Retina (tissue), 1 donor: ENCODE data around the gene LRMDA.
"Not testable (repeated sequence)": the region's sequence is repeated elsewhere in the genome, so short reads cannot be mapped to it uniquely, and the experiment has no call there.

Experiments used
- DNase-seq: peaks from one replicate; pipeline ENCODE4 v3.0.0-alpha.2; 2016

Gene LRMDA

DNA sequence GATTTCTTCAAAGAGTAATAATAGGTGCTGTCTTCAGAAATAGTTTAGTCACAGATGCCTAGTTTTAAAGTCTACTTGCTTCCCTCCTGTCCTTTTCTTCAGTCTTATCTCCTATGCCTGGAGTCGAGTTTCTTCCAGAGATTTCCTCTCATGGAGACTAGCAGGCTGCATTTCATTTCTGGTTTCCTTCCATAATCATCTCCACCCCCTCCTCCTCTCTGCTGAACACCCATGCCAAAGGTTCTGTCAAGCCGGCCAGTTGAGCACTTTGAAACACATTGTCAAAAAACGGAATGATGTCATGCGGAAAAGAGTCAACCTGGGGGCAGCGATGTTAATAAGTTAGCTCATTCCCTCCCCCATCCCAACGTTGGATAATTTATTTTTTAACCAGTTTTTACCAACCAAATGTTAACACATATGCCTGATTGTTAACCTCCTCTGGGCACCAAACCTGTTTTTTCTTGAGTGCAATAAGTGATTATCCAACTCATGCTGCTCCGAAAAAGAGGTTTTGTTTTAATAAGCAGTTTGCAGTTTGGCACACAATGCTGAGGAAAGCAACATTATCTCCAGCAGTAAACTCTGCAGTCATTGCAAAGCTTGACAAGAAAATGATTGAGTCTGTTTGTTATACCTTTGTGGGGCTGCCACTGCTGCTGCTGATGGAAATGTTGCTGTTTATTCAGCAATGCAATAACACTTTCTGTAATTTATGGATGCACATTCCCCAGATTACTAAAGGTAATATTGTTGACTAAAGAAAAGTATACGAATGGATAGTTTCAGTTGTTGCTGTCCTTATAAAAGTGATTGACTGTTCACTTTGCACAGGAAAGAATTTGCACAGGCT is 161.6 kb downstream of the LRMDA start:
- no peak for DNase-seq

DNA sequence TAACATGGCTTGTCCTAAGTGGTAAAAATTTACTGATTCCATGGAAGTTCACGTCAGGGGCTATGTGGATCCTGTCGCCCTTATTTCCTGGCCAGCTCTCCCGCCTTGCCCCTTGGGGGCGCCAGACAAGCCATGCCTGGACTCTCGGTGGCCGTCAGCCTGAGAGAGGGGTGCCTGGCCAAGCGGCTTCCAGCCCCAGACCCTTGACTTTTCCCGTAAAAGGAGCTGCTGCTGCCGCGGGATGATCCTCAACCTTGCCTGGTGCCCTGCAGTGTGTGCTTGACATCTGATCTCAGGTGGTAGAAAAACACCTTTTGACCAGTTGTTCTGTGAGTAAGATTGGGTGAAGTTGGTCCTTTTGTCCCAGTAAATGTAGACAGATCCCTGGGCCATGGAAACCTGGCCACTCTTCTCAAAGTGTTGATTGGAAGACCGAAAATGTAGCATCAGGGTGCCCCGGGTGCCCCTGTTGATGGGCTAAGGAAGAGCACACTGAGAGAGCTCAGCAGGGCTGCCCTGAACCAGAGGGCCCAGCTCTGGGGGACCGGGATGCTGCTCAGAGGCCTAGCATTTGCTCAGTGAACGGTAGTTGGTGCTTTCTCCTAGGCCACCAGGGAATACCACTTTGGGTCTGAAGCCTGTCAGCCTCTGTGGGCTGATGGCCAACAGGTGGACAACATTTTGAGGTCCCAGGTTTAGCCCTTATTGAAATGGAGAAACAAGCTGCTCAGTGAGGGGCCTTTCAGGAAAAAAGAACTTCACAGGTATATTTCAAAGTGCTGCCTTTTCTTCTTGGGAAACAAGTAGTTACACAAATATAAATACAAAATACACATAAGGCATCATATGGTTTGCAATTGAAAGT is 162.5 kb downstream of the LRMDA start:
- DNase-seq, result no peak

DNA sequence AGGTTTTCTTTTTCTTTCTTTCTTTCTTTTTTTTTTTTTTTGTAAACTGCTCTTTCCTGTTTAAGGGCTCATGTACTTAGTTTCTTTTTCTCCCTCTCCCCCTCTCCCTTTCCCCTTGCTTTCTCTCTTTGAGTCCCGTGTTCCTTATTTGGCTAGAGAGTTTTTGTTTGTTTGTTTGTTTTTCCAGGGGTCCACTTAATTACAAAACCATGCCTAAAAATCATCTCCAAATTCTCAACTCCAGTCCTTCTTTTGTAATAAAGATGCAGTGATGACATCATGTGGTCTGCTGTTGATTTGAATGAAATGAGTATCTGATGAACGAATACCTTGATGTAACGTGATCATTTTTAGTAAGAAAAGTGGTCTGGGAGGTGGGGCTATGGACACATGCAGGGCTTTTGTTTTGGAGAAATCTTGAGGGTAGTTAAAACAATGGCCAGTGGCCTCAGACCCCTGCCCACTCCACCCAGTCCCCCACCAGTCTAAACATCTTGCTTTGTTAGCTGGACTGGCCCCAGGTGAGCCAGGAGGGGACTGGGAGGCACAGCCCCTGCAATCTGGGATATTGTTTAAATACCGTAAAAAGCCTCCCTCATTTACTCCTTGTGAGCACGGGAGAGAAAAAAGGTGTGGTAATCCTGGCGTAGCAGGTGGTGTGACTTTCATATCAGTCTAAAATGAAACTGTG is 165.7 kb downstream of the LRMDA start:
- no peak for DNase-seq

DNA sequence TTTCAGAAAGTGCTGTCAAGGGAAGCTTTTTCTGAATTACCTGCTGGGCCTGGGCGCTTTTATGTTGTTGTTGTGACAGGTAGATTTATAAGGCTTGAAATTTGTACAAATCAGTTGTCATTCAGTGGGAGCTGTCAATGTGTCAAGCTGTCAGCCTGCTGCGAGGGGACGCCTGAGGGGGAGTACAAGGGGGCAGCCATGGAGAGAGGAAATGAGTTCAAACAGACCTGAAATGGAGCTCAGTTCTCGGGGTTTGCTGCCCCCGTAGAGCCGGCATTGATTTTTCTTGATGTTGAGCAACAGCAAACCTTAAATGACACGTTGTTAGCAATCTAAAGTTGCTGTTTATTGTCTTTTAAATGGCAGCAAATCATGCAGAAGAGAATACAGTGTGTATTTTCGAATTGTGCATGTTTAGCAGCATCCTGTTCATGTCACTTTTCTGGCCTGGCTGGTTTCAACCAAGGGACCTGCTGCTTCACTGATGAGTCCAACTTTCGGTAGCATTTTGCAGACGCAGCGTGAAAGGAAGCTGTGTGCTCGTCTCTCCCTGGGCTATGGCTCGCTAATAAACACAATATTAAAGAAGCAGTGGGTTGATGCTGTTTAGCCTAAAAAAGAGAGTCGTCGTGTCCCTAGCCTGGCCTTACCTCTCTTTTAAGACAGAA is 166.5 kb downstream of the LRMDA start:
- peak; percentile 45 for DNase-seq

DNA sequence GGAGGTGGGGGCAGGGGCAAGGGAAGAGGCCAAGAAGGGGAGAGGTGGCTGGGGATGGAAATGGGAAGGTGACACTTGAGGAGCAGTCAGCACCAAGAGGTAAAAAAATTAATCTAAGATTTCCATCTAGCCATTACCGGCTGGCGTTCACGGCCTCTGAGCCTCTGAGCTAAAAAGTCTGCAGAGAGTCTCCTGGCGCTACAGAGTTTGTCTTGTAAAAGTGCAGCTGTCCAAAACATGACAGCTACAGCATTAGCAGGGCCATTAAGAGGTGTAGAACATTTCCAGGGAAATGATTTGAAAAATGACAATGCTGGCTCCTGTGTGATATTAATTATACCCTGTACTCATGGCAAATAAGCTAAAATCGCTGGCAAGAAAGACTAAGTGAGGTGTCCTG is 167.6 kb downstream of the LRMDA start:
- DNase-seq, result no peak

DNA sequence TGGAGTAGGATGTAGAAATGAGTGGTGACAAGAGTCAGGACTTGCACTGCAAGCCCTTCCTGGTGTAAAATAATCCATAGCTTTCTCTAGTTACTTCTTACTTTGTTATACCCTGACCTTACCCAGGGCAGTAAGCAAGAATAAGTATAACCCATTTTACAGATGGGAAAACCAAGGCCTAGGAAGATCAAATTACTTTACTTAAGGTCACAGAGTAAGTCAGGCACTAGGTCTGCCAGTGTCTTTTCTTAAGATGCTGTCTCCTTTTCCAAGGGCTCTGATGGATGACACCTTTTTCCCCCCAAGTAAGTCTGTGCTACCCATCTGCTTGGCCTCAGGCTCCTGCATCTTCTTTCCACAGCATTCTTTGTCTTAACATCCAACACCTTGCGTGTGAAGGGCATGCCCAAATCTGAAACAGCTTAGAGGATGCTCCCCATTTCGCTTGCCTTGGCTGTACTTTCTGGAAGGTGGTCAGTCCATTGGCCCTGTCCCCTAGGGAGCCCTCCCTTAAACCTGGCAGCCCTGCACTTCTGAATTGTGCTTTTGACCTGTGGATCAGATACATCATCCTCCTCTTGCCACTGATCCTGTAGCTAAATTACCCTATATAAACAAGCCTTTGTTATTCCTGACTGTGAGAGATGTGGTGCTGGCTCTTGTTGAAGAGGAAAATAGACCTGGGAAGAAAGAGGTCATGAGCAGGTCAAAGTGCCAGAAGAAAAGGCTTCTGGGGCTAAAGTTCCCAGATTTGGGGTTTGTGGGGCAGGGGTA is 168.6 kb downstream of the LRMDA start:
- DNase-seq, result no peak

DNA sequence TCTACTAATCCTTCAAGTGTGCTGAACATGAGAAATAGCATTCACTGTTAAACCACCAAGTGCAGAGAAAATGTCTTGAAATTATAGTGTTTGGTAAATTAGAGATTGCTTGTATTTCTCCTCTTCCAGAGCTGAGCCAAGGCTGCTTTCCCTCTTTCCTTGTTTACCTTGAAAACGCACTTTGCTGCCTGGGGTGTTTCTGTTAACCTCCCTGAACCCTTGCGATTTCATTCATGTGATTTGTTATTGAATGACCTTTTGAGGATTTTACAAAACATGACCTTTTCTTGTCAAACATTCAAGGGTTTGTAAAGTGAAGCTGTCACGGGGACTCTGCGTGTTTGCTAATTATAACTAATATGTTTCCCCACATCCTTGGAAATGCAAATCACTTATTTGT is 169.4 kb downstream of the LRMDA start:
- no peak for DNase-seq

DNA sequence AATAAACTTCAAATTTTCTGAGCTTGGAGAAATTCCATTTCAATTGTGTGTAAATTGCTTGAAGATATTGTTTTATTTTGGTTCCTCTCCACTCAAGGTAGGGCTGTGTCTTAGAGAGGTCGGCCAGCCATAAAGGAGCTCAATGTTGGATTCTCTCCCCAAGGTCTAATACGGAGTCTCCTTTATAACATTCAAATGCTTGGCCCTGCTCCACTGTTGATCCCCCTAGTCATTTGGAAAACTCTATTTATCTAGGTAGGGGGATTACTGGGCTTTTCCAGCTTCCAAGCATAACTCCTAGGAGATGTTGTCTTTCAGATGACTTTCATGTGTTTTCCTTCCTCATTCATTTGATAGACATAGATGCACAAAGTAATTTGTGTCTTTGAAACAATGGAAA is 170.9 kb downstream of the LRMDA start:
- DNase-seq, result no peak

DNA sequence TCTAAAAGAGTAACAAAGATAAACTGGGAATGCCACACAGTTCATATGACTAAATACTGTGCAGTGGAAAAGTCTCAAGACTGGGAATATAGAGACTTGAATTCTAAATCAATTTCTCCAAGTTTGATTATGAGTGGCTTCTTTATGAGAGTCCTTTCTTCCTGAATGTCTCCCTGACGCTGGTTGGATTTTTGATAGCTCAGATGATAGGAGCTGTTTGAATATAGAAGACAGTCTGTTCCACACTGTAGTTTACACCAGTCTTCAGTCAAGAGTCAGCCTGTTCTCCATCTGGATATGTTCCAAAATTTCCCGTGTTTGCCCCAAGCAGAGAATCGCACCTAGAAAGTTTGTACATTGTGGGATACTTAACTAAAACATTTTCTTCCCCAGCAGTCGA is 173.7 kb downstream of the LRMDA start:
- DNase-seq, result no peak

DNA sequence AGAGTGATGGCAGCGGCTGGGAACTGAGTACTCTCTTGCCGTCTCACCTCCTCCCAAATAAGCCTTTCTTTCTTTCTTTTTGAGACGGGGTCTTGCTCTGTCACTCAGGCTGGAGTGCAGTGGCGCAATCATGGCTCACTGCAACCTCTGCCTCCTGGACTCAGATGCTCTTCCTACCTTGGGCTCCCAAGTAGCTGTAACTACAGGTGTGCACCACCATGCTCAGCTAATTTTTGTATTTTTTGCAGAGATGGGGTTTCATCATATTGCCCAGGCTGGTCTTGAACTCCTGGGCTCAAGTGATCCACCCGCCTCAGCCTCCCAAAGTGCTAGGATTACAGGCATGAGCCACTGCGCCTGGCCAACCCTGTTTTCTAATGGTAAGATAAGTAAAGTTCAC is 174.4 kb downstream of the LRMDA start:
- not testable (repeated sequence) for DNase-seq

DNA sequence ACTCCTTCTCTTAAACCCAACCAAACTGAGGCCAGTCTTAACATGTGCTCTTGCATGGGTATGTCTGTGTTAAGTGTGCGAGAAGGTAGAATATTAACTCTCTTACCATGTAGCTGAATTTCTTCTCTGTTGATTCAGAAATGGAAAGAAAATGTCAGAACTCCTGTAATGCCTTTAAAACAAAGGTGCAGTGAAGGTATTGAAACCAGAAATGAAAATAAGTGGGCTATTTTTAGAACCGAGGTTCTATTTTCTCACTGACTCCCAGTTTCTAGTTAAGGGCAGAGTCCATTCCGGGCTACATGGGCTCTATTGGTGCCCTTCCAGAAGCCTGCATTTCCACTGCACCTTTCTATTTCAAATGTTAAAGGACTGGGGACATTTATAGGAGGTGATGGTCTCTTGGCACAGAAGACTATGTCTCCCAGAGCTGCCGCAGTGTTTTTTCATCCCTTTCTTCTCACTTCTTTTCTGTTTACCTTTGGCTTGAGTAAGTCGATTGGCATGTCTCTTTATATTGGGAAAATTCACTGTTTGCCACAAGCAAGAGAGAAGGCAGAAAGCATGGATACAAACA is 174.9 kb downstream of the LRMDA start:
- DNase-seq, result no peak

DNA sequence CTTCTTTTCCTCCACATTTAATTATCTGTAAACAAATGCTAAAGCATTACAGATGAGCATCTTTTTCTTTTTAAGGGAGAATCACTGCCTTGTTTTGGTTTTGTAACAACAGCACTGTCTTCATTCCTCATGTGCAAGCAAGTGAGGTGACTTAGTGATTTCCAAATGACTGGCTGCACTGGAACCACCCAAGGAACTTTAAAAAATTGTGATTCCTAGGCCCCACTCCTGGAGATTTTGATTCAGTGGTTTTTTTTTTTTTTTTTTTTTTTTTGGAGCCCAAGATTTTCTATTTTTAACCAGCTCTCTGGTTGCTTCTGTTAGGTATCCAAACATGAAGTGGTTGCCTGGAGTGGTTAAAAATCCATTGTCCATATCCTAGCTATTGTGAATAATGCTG is 176.2 kb downstream of the LRMDA start:
- no peak for DNase-seq

DNA sequence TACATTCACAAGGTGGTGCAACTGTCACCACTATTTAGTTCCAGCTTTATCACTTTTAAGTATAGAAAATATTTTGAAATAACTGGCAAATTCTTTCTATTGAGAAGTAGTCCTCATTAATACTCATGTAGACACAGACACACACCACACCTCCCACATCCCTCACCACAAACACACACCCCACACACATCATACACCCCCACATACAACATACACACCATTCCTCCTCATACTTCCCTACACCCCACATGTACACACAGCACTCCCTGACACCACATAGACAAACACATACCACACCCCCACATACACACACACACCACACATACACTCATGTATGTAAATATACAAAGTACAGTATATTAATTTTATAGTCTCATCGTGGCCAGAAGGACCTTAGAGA is 178.8 kb downstream of the LRMDA start:
- DNase-seq, result no peak

DNA sequence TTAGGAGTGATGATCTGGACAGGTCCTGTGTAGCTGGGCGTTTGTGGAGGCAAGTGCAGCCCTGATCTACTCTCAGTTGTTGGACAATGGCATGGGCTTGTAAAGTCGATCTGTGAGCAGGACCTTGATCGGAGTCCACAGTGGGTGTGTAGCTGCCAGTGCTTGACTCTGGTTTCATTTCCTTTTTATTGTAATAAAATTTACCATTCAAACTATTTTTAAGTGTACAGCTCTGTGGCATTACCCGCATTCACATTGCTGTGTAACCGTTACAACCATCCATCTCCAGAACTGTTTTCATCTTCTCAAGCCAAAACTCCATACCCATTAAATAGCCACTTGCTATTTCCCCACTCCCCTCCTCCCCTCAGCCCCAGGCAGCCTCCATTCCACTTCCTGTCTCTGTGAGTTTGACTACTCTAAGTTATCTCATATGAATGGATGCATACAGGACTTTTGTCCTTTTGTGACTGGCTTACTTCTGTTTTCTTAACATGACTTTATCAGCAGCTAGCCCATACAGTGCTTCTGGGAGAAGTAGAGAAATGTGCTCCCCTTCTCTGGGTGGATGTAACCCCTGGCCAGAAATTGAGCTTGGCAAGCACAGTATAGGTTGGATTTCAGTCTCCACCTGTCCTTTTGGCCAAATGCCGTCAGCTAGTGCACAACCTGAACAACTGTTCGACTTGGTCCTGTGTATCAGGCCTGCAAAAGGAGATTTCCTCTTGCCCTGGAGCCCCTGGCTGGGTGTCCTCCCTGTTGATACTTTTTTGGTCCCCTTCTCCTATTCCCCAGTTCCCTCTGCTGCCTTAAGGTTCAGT is 180.0 kb downstream of the LRMDA start:
- no peak for DNase-seq

DNA sequence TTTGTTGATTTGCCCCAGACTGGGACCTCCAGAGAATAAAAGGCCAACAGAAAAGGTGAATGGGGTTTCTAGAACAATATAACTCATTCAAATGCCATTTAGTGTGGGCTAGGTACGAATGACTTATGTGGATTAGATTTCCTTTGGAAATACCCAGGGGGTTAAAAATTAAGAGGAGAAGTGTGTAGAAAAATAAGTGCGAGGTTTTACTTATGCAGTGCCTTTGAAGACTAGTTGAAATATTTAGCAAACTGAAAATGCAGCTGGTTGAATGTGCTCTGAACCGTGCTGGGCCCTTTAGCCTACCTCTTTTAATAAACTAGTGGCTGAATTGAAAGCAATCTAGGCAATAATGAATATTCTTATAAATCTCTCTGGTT is 180.6 kb downstream of the LRMDA start:
- DNase-seq, result no peak

DNA sequence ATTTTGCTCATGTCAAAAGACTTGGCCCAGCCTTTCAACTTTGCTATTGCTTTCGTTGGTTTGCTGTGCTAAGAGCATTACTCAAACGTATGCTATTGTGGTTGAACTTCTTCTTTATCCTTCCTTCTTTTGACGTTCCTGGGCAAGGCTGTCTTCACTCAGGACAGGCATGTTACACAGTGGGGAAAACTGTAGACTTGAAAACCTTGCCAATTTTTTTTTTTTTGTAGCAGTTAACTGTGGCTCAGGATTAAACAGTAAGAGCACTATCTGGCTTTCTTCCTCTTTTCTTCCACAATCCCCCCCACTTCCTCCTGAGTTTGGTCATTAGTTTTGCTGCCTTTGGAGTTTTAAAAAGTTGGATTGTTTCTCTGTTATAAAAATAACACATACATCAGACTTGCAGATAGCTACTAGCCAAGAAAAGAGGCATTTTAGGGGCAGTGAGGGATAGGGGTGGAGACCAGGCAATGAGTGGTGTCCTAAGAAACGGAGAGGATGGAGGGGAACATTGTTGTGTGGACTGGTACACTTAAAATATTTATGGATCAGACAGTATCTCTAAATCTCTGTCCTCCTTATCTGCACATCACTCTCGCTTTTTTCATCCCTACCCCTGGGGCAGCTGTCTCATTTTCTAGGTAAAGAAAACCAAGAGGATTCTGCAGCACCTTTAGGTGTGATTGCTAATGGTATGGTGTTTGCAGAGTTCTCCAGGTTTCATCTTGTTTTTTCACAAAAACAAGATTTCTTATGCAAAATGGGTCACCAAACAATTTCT is 181.7 kb downstream of the LRMDA start:
- no peak for DNase-seq

DNA sequence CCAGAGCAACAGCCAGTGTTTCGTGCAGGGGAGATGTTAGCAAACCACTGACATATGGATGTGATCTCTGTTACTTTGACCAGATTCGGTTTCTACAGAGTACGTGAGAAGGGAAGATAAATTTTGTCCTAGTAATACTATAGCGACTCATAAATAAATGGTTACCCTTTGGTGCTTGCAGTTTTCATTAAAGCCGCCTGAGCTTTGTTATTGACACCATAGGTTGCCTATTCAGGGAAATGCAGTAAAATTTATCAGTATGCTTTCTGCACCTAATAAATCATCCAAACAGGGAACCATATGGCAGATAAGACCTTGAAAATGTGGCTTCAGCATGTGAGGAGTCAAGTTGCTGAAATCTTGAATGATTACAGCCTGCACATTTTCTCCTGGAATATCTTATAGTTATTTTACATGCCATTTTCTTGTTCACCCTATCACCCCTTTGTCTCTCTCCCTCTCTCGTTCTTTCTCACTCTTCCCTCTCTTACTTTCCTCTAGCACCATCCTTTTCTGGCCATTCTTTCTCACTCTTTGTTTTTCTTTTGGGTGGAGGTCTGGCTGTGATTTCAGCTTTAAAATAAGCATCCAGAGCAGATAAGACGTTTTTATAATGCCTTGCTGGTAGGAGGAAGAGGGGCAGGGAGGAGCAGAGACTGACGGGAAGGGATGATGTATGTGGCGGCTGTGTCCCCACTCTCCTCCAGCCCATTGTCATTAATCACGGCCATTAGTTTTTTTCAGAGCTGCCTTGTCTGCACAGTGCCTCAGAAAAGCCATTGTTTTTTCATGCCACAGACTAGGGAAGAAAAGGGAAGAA is 182.5 kb downstream of the LRMDA start:
- peak; percentile 52 for DNase-seq

DNA sequence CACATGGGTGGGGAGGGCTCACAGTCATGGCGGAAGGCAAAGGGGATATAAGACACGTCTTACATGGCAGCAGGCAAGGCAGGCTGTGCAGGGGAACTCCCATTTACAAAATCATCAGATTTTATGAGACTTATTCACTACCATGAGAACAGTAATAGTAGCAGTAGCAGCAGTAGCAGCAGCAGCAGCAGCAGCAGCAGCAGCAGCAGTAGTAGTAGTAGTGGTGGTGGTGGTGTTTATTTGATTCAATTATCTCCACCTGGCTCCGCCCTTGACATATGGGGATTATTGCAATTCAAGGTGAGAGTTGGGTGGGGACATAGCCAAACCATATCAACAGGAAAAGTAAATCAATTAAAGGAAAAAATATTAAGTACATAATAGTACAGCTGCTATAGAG is 184.7 kb downstream of the LRMDA start:
- DNase-seq, result no peak

DNA sequence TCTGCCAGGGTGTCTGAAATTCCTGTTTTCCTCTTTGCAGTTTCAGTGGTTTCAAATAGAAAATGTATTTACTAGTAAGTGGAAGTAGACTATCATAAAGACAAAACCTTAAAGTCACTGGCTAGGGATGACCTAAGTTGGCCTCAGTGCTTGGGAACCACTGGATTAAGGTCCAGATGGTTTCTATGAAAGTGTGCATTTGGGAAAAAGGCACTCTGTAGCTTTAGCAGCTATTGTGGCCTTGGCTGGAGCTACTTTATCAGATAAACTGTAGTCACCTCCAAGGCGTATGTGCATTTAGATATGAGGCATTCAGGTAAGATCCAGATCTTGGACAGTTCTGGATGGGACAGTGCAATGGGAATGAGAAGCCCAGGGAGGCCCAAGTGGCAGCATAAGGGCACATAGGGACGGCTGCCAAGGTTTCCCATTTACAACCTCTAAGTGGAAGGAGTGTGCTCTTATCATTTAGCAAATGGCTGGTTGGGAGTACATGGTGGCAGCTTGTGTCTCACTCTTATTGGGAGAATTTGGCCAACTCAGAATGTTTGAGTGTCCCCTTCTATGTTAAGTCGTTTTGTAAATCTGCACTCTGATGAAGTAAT is 185.6 kb downstream of the LRMDA start:
- no peak for DNase-seq
